KOPT-K1 (cell line): ENCODE data around the gene RNF151.

Source experiments
- H3K27ac ChIP-seq: fragments of 200-600 bp; sonication (generic); 2 replicates; pipeline ENCODE4 v1.5.1; 2016; ENCODE audit warnings: antibody characterized with exemption, mild to moderate bottlenecking, low read depth, low read length; ENCODE audit not compliant: poor library complexity, severe bottlenecking
- H3K36me3 ChIP-seq: fragments of 200-600 bp; sonication (generic); 2 replicates; pipeline ENCODE4 v1.5.1; 2017; ENCODE audit warnings: antibody characterized with exemption, mild to moderate bottlenecking, low read length, moderate library complexity; ENCODE audit not compliant: insufficient read depth
- H3K9me3 ChIP-seq: fragments of 200-600 bp; sonication (generic); 2 replicates; pipeline ENCODE4 v1.5.1; 2017; ENCODE audit warnings: antibody characterized with exemption, low read length, mild to moderate bottlenecking; ENCODE audit not compliant: insufficient read depth, poor library complexity, severe bottlenecking

RNF151 gene

DNA sequence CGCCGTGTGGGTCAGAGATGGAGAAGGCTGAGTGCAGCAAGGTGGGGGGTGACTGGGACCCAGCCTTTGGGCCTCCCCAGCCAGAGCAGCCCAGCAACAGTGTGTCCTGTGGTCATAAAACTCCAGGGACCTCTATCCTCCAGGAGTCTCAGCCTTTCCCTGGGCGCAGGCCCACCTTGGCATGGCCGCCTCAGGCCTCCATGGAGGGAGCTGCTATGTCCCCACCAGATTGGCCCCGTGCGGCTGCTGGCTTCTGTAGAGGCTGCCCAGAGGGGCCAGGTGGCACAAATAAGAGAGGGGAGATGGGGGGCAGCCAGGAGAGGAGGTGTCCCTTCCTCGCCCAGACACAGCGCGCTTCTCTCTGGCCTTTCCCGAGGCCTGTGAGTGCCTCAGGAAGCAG, 20.5 kb downstream of the RNF151 start:
- H3K27ac ChIP-seq = no peak overlapping the region
- H3K36me3 ChIP-seq = peaks cover 15% of the 10 kb centered on the region; the same call in 1 of the 2 replicates
- no peaks in the 10 kb centered on the region for H3K9me3 ChIP-seq

DNA sequence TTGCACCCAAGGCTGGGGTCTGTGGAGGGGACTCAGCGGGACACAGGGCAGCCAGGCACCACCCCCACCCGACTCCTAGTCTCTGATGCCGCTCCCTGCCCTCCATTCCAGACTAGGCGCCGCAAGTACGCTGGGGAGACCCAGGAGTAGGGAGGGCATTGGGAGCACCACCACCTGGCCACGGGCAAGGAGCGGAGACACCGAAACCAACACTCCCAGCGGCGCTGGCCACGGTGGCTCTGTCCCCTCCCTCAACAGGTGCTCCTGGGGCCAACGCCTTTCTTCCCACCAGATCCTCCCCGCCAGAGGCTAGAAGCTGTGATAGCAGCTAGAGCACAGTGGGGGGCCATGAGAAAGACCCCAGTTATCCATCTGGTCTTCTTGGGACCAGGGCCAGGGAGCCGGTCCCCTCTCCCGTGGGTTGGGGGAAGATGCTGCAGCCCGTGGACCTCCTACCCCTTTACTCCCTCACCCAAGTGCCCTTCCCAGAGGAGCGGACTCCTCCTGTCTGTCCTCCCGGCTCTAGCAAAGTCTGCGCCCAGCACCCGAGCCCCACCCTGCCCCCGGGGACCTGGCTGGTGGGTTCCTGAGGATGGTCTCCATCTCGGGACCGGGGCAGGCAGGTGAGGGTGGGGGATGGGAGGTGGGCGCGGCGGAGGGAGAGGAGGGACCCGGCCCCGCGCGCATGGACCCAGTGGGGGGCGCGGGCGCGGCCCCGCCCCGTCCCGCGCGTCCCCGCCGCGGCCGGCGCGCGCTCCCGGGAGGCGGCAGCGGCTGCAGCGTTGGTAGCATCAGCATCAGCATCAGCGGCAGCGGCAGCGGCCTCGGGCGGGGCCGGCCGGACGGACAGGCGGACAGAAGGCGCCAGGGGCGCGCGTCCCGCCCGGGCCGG, 22.8 kb downstream of the RNF151 start, which contains the start of gene SYNGR3:
SYNGR3 (plus strand) TSS at position 762 of the 892 bp plus-strand sequence. CDS start 133 bp downstream, outside the sequence.
- Histone ChIP-seq H3K27ac (no peak within 1 kb of the TSS), H3K9me3 (no peaks in the 10 kb centered on the region), H3K36me3 (peaks cover 15% of the 10 kb centered on the region; the same call in 1 of the 2 replicates)

- Histone ChIP-seq H3K27ac (no peak overlapping the region), H3K9me3 (no peaks in the 10 kb centered on the region), H3K36me3 (peaks cover 15% of the 10 kb centered on the region; the same call in 1 of the 2 replicates)
These were observed 23.4 kb downstream of the RNF151 start for GRCh38 chr16:1990101-1990350.

GRCh38 chr16:1990351-1991134, 23.9 kb downstream of the RNF151 start:
- Histone ChIP-seq H3K36me3 (peaks cover 18% of the 10 kb centered on the region; the same call in 1 of the 2 replicates), H3K9me3 (no peaks in the 10 kb centered on the region), H3K27ac (no peak overlapping the region)

DNA sequence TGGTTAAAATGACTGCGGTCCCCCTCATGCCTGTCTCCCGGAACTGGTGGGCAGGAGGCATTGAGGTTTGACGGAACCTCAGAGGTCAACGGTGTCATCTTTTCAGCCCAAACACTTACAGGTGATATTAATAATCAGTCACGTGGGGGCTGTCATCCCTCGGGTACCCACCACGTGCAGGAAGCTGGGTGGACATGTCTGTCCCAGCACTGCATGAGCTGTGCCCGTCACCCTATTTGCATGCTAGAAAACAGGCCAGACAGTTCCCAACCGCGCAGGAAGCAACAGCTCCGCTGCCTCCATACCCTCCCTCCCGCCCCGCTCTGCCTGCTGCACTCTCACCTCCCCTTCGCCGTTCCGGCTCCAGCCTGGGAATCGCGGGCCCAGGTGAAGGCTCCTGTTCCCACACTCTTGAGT, 24.5 kb downstream of the RNF151 start:
- H3K36me3 ChIP-seq = peaks cover 16% of the 10 kb centered on the region; the same call in 1 of the 2 replicates
- no peaks in the 10 kb centered on the region for H3K9me3 ChIP-seq
- H3K27ac ChIP-seq = no peak overlapping the region

DNA sequence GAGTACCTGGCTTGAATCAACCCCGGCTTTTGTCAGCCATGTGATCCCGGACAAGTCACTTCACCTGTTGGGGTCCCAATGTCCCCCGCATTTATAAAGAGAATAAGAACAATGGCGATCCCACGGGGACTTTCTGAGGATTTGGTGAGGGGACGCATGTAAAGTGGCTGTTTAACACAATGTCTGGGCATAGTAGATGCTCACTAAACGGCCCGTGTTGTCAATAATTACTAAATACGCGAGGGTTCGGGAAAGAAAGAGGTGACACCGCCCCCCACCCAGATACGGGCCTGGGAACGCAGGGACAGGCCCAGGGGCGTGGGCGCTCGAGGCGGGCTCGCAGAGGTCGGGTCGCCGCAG, 24.9 kb downstream of the RNF151 start:
- Histone ChIP-seq H3K36me3 (peaks cover 11% of the 10 kb centered on the region; the same call in 1 of the 2 replicates), H3K9me3 (no peaks in the 10 kb centered on the region), H3K27ac (no peak overlapping the region)

GRCh38 chr16:1991948-1992703, 25.5 kb downstream of the RNF151 start:
- Histone ChIP-seq H3K36me3 (peaks cover 12% of the 10 kb centered on the region; the same call in 1 of the 2 replicates), H3K9me3 (no peaks in the 10 kb centered on the region), H3K27ac (no peak overlapping the region)

DNA sequence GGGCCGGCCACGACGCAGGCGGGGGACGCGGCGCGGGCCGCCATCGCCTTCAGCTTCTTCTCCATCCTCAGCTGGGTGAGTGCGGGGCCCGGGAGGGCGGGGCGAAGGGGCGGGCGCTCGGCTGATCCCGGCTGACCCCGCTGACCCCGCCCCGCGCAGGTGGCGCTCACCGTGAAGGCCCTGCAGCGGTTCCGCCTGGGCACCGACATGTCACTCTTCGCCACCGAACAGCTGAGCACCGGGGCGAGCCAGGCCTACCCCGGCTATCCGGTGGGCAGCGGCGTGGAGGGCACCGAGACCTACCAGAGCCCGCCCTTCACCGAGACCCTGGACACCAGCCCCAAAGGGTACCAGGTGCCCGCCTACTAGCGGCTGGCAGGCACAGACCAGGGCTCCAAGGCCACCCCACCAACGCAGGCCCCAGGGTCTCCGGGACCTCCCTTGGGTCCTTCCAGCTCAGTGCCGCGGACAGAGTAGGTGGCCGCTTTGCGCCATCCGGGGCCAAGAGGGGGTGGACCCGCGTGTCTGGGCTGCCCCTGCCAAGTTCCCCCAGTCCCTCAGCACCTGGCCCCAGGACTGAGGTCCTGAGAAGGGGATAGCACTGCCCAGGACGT, 26.2 kb downstream of the RNF151 start:
- no peaks in the 10 kb centered on the region for H3K9me3 ChIP-seq
- no peak overlapping the region for H3K27ac ChIP-seq
- H3K36me3 ChIP-seq = peaks cover 19% of the 10 kb centered on the region; the same call in 1 of the 2 replicates

GRCh38 chr16:1993731-1994131, 27.1 kb downstream of the RNF151 start:
- Histone ChIP-seq H3K36me3 (peaks cover 28% of the 10 kb centered on the region), H3K27ac (no peak overlapping the region), H3K9me3 (no peaks in the 10 kb centered on the region)

- H3K9me3 ChIP-seq = no peaks in the 10 kb centered on the region
- H3K36me3 ChIP-seq = peaks cover 68% of the 10 kb centered on the region
- no peak overlapping the region for H3K27ac ChIP-seq
These were observed 31.1 kb downstream of the RNF151 start for GRCh38 chr16:1997494-1998359.

DNA sequence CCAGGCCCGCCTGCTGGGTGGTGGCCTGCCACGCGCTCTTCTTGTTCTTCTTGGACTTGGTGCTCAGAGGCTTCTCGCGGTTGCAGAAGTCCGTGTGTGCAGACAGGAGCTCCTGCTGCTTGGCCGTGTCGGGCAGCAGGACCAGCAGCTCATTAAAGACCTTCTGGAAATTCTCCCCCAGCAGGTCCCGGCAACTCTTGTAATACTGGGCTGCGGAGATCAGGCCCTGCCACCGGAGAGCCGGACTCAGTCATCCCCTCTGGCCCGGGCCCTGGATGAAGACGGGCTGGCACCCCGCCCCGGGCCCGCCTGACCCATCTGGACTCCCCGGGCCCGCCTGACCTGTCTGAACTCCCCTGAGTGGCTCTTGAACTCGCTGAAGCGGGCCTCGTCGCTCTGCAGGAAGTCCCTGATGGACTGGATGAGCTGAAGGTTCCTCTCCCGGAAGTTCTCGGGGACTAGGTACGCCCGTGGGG, 31.7 kb downstream of the RNF151 start:
- H3K9me3 ChIP-seq = no peaks in the 10 kb centered on the region
- no peak overlapping the region for H3K27ac ChIP-seq
- H3K36me3 ChIP-seq = peaks cover 75% of the 10 kb centered on the region

GRCh38 chr16:1998852-1999801, 32.5 kb downstream of the RNF151 start:
- H3K27ac ChIP-seq = no peak overlapping the region
- no peaks in the 10 kb centered on the region for H3K9me3 ChIP-seq
- H3K36me3 ChIP-seq = peaks cover 80% of the 10 kb centered on the region
